ENCODE measurements around the gene TWF1.
"Not testable (repeated sequence)": the region's sequence is repeated elsewhere in the genome, so short reads cannot be mapped to it uniquely, and the experiment has no call there.

TWF1 gene

GRCh38 chr12:43805860-43806736 is at the start of gene TWF1:
Gene TWF1 (minus strand): TSS chr12:43806317. CDS start chr12:43806245, 72 bp downstream.
- TF ChIP-seq, protein P1, sequence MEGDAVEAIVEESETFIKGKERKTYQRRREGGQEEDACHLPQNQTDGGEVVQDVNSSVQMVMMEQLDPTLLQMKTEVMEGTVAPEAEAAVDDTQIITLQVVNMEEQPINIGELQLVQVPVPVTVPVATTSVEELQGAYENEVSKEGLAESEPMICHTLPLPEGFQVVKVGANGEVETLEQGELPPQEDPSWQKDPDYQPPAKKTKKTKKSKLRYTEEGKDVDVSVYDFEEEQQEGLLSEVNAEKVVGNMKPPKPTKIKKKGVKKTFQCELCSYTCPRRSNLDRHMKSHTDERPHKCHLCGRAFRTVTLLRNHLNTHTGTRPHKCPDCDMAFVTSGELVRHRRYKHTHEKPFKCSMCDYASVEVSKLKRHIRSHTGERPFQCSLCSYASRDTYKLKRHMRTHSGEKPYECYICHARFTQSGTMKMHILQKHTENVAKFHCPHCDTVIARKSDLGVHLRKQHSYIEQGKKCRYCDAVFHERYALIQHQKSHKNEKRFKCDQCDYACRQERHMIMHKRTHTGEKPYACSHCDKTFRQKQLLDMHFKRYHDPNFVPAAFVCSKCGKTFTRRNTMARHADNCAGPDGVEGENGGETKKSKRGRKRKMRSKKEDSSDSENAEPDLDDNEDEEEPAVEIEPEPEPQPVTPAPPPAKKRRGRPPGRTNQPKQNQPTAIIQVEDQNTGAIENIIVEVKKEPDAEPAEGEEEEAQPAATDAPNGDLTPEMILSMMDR (IDR thresholded peaks at IDR 0.05; ENCODE audit: low read depth, low read length, missing control alignments): no peak
- DNase-seq (ENCODE audit: extremely low read depth, low read depth): no peak
- peak within 1 kb of the TSS; percentile 85 for H3K4me3 ChIP-seq (replicated peaks; ENCODE audit: low read depth, low read length)

- H3K4me3 ChIP-seq (replicated peaks; ENCODE audit: low read depth, low read length): no peak overlapping the region
- TF ChIP-seq, protein P1 (IDR thresholded peaks at IDR 0.05; ENCODE audit: low read depth, low read length, missing control alignments): no peak
- DNase-seq (ENCODE audit: extremely low read depth, low read depth): no peak
Observed at GRCh38 chr12:43852744-43853143, 46.6 kb upstream of the TWF1 start.

GRCh38 chr12:43848786-43849185 is 42.7 kb upstream of the TWF1 start:
- TF ChIP-seq, protein P1 (IDR thresholded peaks at IDR 0.05; ENCODE audit: low read depth, low read length, missing control alignments): no peak
- no peak for DNase-seq (ENCODE audit: extremely low read depth, low read depth)
- H3K4me3 ChIP-seq (replicated peaks; ENCODE audit: low read depth, low read length): no peak overlapping the region

DNA sequence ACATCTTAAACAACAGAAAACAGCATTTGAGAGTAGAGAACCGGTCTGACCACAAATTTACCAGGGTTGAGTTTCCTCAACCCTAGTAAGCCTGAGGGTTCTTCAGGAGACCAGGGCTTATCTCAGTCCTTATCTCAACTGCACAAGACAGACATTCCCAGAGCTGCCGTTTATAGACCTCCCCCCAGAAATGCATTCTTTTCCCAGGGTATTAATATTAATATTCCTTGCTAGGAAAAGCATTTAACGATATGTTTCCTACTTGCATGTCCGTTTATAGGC is 42.0 kb upstream of the TWF1 start:
- no peak for DNase-seq (ENCODE audit: extremely low read depth, low read depth)
- no peak overlapping the region for H3K4me3 ChIP-seq (replicated peaks; ENCODE audit: low read depth, low read length)
- TF ChIP-seq, protein P1 (IDR thresholded peaks at IDR 0.05; ENCODE audit: low read depth, low read length, missing control alignments): no peak

DNA sequence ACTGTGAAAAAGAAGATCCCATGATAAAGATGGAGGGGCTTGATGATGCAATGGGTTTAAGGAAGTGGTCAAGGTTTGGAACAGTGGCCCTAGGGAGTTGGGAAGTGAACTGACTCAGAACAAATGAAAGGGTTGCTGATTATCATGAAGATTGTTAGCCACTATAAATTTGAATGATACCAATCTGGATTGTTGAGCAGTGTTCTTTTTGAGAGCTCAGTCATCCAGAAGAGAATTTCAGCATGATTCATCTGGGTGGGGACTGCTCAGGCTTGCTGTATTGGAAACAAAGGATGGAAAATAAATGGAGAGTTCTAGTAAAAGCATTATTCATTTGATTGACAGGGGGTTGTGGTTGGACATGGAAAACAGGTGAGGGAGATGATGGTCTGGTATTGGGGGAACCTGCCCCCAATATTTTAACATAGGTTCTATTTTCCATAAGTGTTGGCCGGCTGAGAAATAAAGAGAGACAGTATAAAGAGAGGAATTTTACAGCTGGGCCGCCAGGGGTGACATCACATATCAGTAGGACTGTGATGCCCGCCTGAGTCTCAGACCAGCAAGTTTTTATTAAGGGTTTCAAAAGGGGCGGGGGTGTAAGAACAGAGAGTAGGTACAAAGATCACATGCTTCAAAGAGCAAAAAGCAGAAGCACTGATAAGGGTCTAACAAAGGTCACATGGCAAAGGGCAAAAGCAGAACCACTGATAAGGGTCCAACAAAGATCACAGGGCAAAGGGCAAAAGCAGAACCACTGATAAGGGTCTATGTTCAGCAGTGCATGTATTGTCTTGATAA is 41.5 kb upstream of the TWF1 start:
- not testable (repeated sequence) for DNase-seq (ENCODE audit: extremely low read depth, low read depth); H3K4me3 ChIP-seq (replicated peaks; ENCODE audit: low read depth, low read length)

GRCh38 chr12:43842259-43842658 is 36.1 kb upstream of the TWF1 start:
- DNase-seq (ENCODE audit: extremely low read depth, low read depth): no peak
- TF ChIP-seq, protein P1 (IDR thresholded peaks at IDR 0.05; ENCODE audit: low read depth, low read length, missing control alignments): no peak
- no peak overlapping the region for H3K4me3 ChIP-seq (replicated peaks; ENCODE audit: low read depth, low read length)

DNA sequence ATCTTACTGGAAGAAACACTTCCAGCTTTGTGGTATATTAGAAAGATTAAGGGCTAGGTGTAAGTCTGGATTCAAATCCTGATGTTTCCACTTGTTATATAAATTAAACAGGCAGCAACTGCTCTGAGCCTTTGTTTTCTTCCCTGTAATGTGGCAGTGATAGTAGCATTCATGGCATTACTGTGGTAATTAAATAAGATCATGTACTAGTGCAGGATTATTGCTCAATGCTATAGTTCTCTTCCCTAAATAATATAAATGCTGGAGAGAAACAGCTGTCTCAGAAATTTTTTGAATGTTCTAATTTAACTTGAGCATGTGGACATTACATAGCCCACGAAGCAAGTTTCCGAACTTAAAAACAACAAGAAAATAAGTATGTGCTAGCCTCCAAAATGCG is 35.1 kb upstream of the TWF1 start:
- DNase-seq (ENCODE audit: extremely low read depth, low read depth): no peak
- H3K4me3 ChIP-seq (replicated peaks; ENCODE audit: low read depth, low read length): no peak overlapping the region
- TF ChIP-seq, protein P1 (IDR thresholded peaks at IDR 0.05; ENCODE audit: low read depth, low read length, missing control alignments): no peak
